Adrenal gland (tissue), 12 donors: ENCODE results near the gene GMPPA. TPM values are rescaled to one million over a fixed set of nuclear protein-coding genes. Genes with fewer than 3 reads are reported as not detected.

Source experiments
- DNase-seq, 7 donors: peaks; one replicate each; pipeline ENCODE4 v3.0.0-alpha.2; 2019 to 2020
- H3K27ac ChIP-seq, 5 donors: fragments of 200-600 bp; sonication (generic) in 4 of 5; 1 replicate in 3 of 5; 2 replicates in 2 of 5; pipeline versions ENCODE4 v1.5.1 to v1.8.0; 2016 to 2020; ENCODE audit warnings: mild to moderate bottlenecking in 1 of 5
- H3K27me3 ChIP-seq: fragments of 200-600 bp; 2 replicates; pipeline ENCODE4 v1.8.0; 2021
- H3K36me3 ChIP-seq, 2 donors: fragments of 200-600 bp; replicated peaks in 1 of 2; 1 replicate in 1 of 2; 2 replicates in 1 of 2; pipeline versions ENCODE4 v1.5.1 to v1.8.0; 2018 to 2022
- H3K4me1 ChIP-seq, 2 donors: fragments of 200-600 bp; replicated peaks in 1 of 2; 1 replicate in 1 of 2; 2 replicates in 1 of 2; pipeline versions ENCODE4 v1.5.1 to v1.8.0; 2018 to 2021
- H3K4me3 ChIP-seq, 4 donors: fragments of 200-600 bp; sonication (generic) in 3 of 4; one replicate each; pipeline ENCODE4 v1.5.1; 2016 to 2018
- H3K9me3 ChIP-seq, 3 donors: fragments of 200-600 bp; sonication (generic) in 1 of 3; replicated peaks in 1 of 3; 1 replicate in 2 of 3; 2 replicates in 1 of 3; pipeline versions ENCODE4 v1.5.1 to v1.8.0; 2016 to 2021
- CTCF ChIP-seq, 6 experiments: fragments of 450-650 bp in 4 of 6; fragments of 200-600 bp in 2 of 6; sonication (generic) in 1 of 6; IDR thresholded peaks; 1 replicate in 5 of 6; 2 replicates in 1 of 6; pipeline versions ENCODE4 v1.5.1 to v1.8.0; 2016 to 2021; ENCODE audit warnings: antibody characterized with exemption in 6 of 6, mild to moderate bottlenecking in 2 of 6, moderate library complexity in 1 of 6
- POLR2A ChIP-seq, 2 donors: fragments of 450-650 bp; IDR thresholded peaks; one replicate each; pipeline ENCODE4 v1.6.1; 2017; ENCODE audit warnings: antibody characterized with exemption in 2 of 2, mild to moderate bottlenecking in 2 of 2, moderate library complexity in 1 of 2
- WGBS, 4 donors: extraction: QIAGEN DNeasy Blood & Tissue Kit in 2 of 4; methylation state at CpG; one replicate each; pipeline versions ENCODE4 v1.1.5 to v1.1.7; 2013 to 2017; 5-methylcytosine and 5-hydroxymethylcytosine counted together
- intact Hi-C, 2 donors: fragments of 100-400 bp; cut with DNase I; formaldehyde crosslinking; loops; one replicate each; pipeline versions ENCODE4 v1.14.1 to v1.15.0; 2022 to 2023
- polyA plus RNA-seq, 3 donors: library from polyadenylated mRNA; stranded (reverse); fragments of 200-250 nt in 2 of 3; fragments of 350-450 nt in 1 of 3; fragmentation: Illumina TruSeq in 1 of 3; extraction: RNeasy Lipid Tissue Mini Kit (QIAGEN cat#74804) in 1 of 3; gene quantifications; one replicate each; pipeline ENCODE4 v1.2.3, GENCODE V29; 2013 to 2014
- total RNA-seq, 9 donors: library from RNA; depleted of rRNA in 4 of 9; stranded (reverse); fragments of >200 nt in 4 of 9; fragments of 120-200 nt in 1 of 9; fragmentation: NEBNext Ultra II Directional in 1 of 9; extraction: Animal tissue kit (Norgen Biotek cat#: 25700) in 1 of 9; gene quantifications; one replicate each; pipeline versions ENCODE4 v1.1.0 to v1.2.4, GENCODE V29; 2013 to 2023
- donor health status: healthy with polysubstance abuse.
- donor health status: Bipolar disorder and iron deficiency.
- donor health status: DM: yes; HTN: yes; CAD: no.
- donor health status: DM: no; HTN: no; CAD: no.
- donor health status: DM: no; HTN: no; CAD: no.
- donor health status: DM: yes; HTN: yes; CAD: no.

GMPPA gene
- total and polyA plus RNA-seq, 12 donors, result 23.0 to 72.2 (median 35.3) TPM

- Histone ChIP-seq H3K4me1 (peaks cover 12 to 18% of the 10 kb centered on the region in 2 donors), H3K9me3 (no peaks in the 10 kb centered on the region), H3K36me3 (no peaks in the 10 kb centered on the region), H3K27me3 (no peaks in the 10 kb centered on the region), H3K4me3 (no peak overlapping the region), H3K27ac (no peak overlapping the region)
- WGBS, 4 donors, result 94 to 96% (median 94%) methylated on average over 11 to 26 of the region's 26 CpGs
- no peak for DNase-seq
- TF ChIP-seq POLR2A (IDR thresholded peaks at IDR 0.05), result no peak
- TF ChIP-seq CTCF (IDR thresholded peaks at IDR 0.05), result no peak
- intact Hi-C loops, result no loop called here
These were observed 48.9 kb downstream of the GMPPA start for GRCh38 chr2:219547621-219548020.

- intact Hi-C loops, result no loop called here
- Histone ChIP-seq H3K36me3 (no peaks in the 10 kb centered on the region), H3K27ac (no peak overlapping the region), H3K4me3 (no peak overlapping the region), H3K27me3 (no peaks in the 10 kb centered on the region), H3K9me3 (no peaks in the 10 kb centered on the region), H3K4me1 (peaks cover 14 to 23% of the 10 kb centered on the region in 2 donors)
- DNase-seq, result no peak
- TF ChIP-seq CTCF (IDR thresholded peaks at IDR 0.05) (no peak), POLR2A (IDR thresholded peaks at IDR 0.05) (no peak)
- 89 to 98% (median 96%) methylated on average over 14 to 18 of the region's 18 CpGs for WGBS, 4 donors
These were observed 50.3 kb downstream of the GMPPA start for GRCh38 chr2:219548990-219549389.

- H3K36me3 ChIP-seq, result no peaks in the 10 kb centered on the region
- TF ChIP-seq POLR2A (IDR thresholded peaks at IDR 0.05) (no peak), CTCF (IDR thresholded peaks at IDR 0.05) (no peak)
- H3K4me3 ChIP-seq, result no peak overlapping the region
- H3K4me1 ChIP-seq, result peaks cover 14 to 16% of the 10 kb centered on the region in 2 donors
- no peak overlapping the region for H3K27ac ChIP-seq
- no peaks in the 10 kb centered on the region for H3K9me3 ChIP-seq
- DNase-seq, result no peak
- no peaks in the 10 kb centered on the region for H3K27me3 ChIP-seq
- 91 to 100% (median 93%) methylated on average over 1 to 9 of the region's 9 CpGs for WGBS, 4 donors
- intact Hi-C loops, result no loop called here
These were observed 50.9 kb downstream of the GMPPA start for GRCh38 chr2:219549619-219550018.

GRCh38 chr2:219551441-219552381 lies 53.0 kb downstream of the GMPPA start:
- 1 to 12% (median 10%) methylated on average over 5 to 54 of the region's 54 CpGs for WGBS, 4 donors
- Histone ChIP-seq H3K36me3 (no peaks in the 10 kb centered on the region), H3K27ac (peak overlapping the region in 3 of 5 donors; percentile 11 to 84 (median 76)), H3K9me3 (no peaks in the 10 kb centered on the region), H3K27me3 (no peaks in the 10 kb centered on the region), H3K4me3 (peak overlapping the region in 2 of 4 donors; percentile 61 to 62), H3K4me1 (peaks cover 14 to 16% of the 10 kb centered on the region in 2 donors)
- TF ChIP-seq CTCF (IDR thresholded peaks at IDR 0.05) (no peak), POLR2A (IDR thresholded peaks at IDR 0.05) (peak in 1 of 2 donors; percentile 39)
- intact Hi-C loops, result no loop called here
- peak; percentile 49 to 93 (median 64) for DNase-seq
